ENCODE measurements around the gene PLA2G4F.

Gene PLA2G4F

GRCh38 chr15:42137461-42138261 lies 18.8 kb downstream of the PLA2G4F start:
- peak; percentile 30 for TF ChIP-seq CTCF (IDR thresholded peaks at IDR 0.05; ENCODE audit: low read depth, low read length)
- no peak overlapping the region for H3K4me3 ChIP-seq (ENCODE audit: low read depth, low read length)

- no peak for TF ChIP-seq CTCF (IDR thresholded peaks at IDR 0.05; ENCODE audit: low read depth, low read length)
- H3K4me3 ChIP-seq (ENCODE audit: low read depth, low read length) = no peak overlapping the region
Observed at GRCh38 chr15:42136513-42136912, 19.9 kb downstream of the PLA2G4F start.

- TF ChIP-seq CTCF (IDR thresholded peaks at IDR 0.05; ENCODE audit: low read depth, low read length) = no peak
- no peak overlapping the region for H3K4me3 ChIP-seq (ENCODE audit: low read depth, low read length)
Observed at GRCh38 chr15:42135351-42135750, 21.1 kb downstream of the PLA2G4F start.

DNA sequence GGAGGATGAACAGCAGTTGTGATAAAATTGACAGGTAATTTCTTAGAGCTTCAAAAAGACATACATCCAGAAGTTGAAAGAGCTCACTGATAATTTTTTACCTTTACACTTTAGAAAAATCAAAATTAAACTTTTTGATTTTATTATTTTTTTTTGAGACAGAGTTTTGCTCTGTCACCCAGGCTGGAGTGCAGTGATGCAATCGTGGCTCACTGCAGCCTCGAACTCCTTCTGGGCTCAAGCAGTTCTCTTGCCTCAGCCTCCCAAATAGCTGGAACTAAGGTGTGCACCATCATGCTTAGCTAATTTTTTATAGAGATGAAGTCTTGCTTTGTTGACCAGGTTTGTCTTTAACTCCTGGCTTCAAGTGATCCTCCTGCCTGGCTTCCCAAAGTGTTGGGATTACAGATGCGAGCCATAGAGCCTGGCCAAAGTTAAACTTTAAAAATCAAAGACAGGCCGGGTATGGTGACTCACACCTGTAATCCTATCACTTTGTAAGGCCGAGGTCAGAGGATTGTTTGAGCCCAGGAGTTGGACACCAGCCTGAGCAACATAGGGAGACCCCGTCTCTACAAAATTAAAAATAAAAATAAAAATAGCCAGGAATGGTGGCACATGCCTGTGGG lies 21.7 kb downstream of the PLA2G4F start:
- no peak overlapping the region for H3K4me3 ChIP-seq (ENCODE audit: low read depth, low read length)
- no peak for TF ChIP-seq CTCF (IDR thresholded peaks at IDR 0.05; ENCODE audit: low read depth, low read length)

DNA sequence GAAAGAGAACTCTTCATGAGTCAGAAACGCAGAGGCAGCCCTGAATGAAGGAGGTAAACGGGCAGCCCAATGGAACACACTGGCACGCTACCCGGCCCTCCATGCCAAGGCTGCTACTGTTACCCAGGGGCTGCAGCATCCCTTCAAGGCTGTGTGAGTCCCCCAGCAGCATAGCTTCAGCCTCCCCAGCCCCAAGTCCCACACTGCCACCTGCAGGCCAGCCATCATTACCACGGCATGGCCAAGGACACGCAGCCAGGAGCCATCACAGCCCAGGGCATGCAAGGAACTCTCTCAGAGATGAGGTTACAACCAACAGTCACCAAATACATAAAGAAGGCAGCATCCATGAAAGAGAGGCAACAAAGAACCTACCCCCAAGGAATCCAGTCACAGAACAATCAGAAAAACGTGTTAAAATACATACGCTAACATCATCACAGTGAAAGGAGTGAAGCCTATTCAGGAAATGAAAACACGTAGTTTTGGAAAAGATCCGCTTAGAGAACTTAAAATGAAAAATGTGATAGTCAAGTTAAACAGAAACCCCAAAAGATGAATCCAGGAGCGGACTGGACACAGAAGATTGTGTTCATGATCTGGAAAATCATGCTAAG lies 22.4 kb downstream of the PLA2G4F start:
- H3K4me3 ChIP-seq (ENCODE audit: low read depth, low read length) = no peak overlapping the region
- peak; percentile 56 for TF ChIP-seq CTCF (IDR thresholded peaks at IDR 0.05; ENCODE audit: low read depth, low read length)

GRCh38 chr15:42133356-42133755 lies 23.1 kb downstream of the PLA2G4F start:
- H3K4me3 ChIP-seq (ENCODE audit: low read depth, low read length) = no peak overlapping the region
- TF ChIP-seq CTCF (IDR thresholded peaks at IDR 0.05; ENCODE audit: low read depth, low read length) = no peak

Measured in WI38 (cell line).